ENCODE measurements around the gene CD164. TPM values are rescaled to one million over a fixed set of nuclear protein-coding genes. Genes with fewer than 3 reads are reported as not detected.

CD164 gene
- total RNA-seq, 2 donors from 2014 or later: 178 to 205 TPM

- H3K27me3 Mint-ChIP-seq: no peaks in the 10 kb centered on the region
These were observed 18.5 kb downstream of the CD164 start for GRCh38 chr6:109363753-109364152.

GRCh38 chr6:109362102-109362884 lies 20.0 kb downstream of the CD164 start:
- no peak overlapping the region for H3K27ac Mint-ChIP-seq
- no peak for ATAC-seq (replicated peaks)

More at GRCh38 chr6:109363753-109364152, 18.5 kb downstream of the CD164 start:
- ATAC-seq (replicated peaks): no peak
- Mint-ChIP-seq H3K36me3 (ENCODE audit: low read depth) (peaks cover 99% of the 10 kb centered on the region), H3K4me1 (peaks cover 13% of the 10 kb centered on the region), H3K27ac (no peak overlapping the region), H3K9me3 (no peaks in the 10 kb centered on the region), H3K4me3 (no peak overlapping the region)

GRCh38 chr6:109360791-109361190 lies 21.5 kb downstream of the CD164 start:
- Mint-ChIP-seq H3K4me3 (no peak overlapping the region), H3K9me3 (no peaks in the 10 kb centered on the region), H3K4me1 (peaks cover 13% of the 10 kb centered on the region), H3K27ac (no peak overlapping the region), H3K36me3 (ENCODE audit: low read depth) (peaks cover 99% of the 10 kb centered on the region), H3K27me3 (no peaks in the 10 kb centered on the region)
- ATAC-seq (replicated peaks): no peak

More at GRCh38 chr6:109362102-109362884, 20.0 kb downstream of the CD164 start:
- Mint-ChIP-seq H3K4me1 (peaks cover 13% of the 10 kb centered on the region), H3K4me3 (no peak overlapping the region), H3K27me3 (no peaks in the 10 kb centered on the region), H3K36me3 (ENCODE audit: low read depth) (peaks cover 99% of the 10 kb centered on the region), H3K9me3 (no peaks in the 10 kb centered on the region)

- H3K9me3 Mint-ChIP-seq: no peaks in the 10 kb centered on the region
- no peak for ATAC-seq (replicated peaks)
- peaks cover 99% of the 10 kb centered on the region for H3K36me3 Mint-ChIP-seq (ENCODE audit: low read depth)
- no peaks in the 10 kb centered on the region for H3K27me3 Mint-ChIP-seq
- no peak overlapping the region for H3K27ac Mint-ChIP-seq
- H3K4me3 Mint-ChIP-seq: no peak overlapping the region
- peaks cover 13% of the 10 kb centered on the region for H3K4me1 Mint-ChIP-seq
These were observed 22.0 kb downstream of the CD164 start for GRCh38 chr6:109360281-109360680.

- Mint-ChIP-seq H3K4me1 (peaks cover 5% of the 10 kb centered on the region), H3K27me3 (no peaks in the 10 kb centered on the region), H3K27ac (no peak overlapping the region), H3K4me3 (no peak overlapping the region), H3K36me3 (ENCODE audit: low read depth) (peaks cover 95% of the 10 kb centered on the region), H3K9me3 (no peaks in the 10 kb centered on the region)
- no peak for ATAC-seq (replicated peaks)
These were observed 23.0 kb downstream of the CD164 start for GRCh38 chr6:109359248-109359647.

GRCh38 chr6:109358204-109358603 lies 24.1 kb downstream of the CD164 start:
- H3K27ac Mint-ChIP-seq: no peak overlapping the region
- no peaks in the 10 kb centered on the region for H3K27me3 Mint-ChIP-seq
- H3K4me3 Mint-ChIP-seq: no peak overlapping the region

GRCh38 chr6:109356237-109356636 lies 26.0 kb downstream of the CD164 start:
- peaks cover 92% of the 10 kb centered on the region for H3K36me3 Mint-ChIP-seq (ENCODE audit: low read depth)
- no peak overlapping the region for H3K27ac Mint-ChIP-seq
- H3K27me3 Mint-ChIP-seq: no peaks in the 10 kb centered on the region
- peaks cover 15% of the 10 kb centered on the region for H3K4me1 Mint-ChIP-seq
- no peak for ATAC-seq (replicated peaks)
- H3K9me3 Mint-ChIP-seq: no peaks in the 10 kb centered on the region
- no peak overlapping the region for H3K4me3 Mint-ChIP-seq

More at GRCh38 chr6:109358204-109358603, 24.1 kb downstream of the CD164 start:
- H3K4me1 Mint-ChIP-seq: peaks cover 5% of the 10 kb centered on the region
- no peaks in the 10 kb centered on the region for H3K9me3 Mint-ChIP-seq
- peaks cover 95% of the 10 kb centered on the region for H3K36me3 Mint-ChIP-seq (ENCODE audit: low read depth)
- ATAC-seq (replicated peaks): no peak

GRCh38 chr6:109351231-109352130 lies 30.8 kb downstream of the CD164 start:
- ATAC-seq (replicated peaks): no peak
- peak overlapping the region; percentile 29 for H3K27ac Mint-ChIP-seq
- peaks cover 12% of the 10 kb centered on the region for H3K4me1 Mint-ChIP-seq
- H3K4me3 Mint-ChIP-seq: no peak overlapping the region
- no peaks in the 10 kb centered on the region for H3K27me3 Mint-ChIP-seq
- H3K9me3 Mint-ChIP-seq: no peaks in the 10 kb centered on the region
- peaks cover 48% of the 10 kb centered on the region for H3K36me3 Mint-ChIP-seq (ENCODE audit: low read depth)

- Mint-ChIP-seq H3K27ac (peak overlapping the region; percentile 43), H3K4me1 (peaks cover 12% of the 10 kb centered on the region), H3K4me3 (no peak overlapping the region), H3K27me3 (no peaks in the 10 kb centered on the region), H3K36me3 (ENCODE audit: low read depth) (peaks cover 32% of the 10 kb centered on the region), H3K9me3 (no peaks in the 10 kb centered on the region)
- ATAC-seq (replicated peaks): no peak
These were observed 32.8 kb downstream of the CD164 start for GRCh38 chr6:109349419-109349987.

- no peak overlapping the region for H3K4me3 Mint-ChIP-seq
- no peak overlapping the region for H3K27ac Mint-ChIP-seq
- peaks cover 12% of the 10 kb centered on the region for H3K4me1 Mint-ChIP-seq
- ATAC-seq (replicated peaks): no peak
- peaks cover 19% of the 10 kb centered on the region for H3K36me3 Mint-ChIP-seq (ENCODE audit: low read depth)
- no peaks in the 10 kb centered on the region for H3K27me3 Mint-ChIP-seq
- H3K9me3 Mint-ChIP-seq: no peaks in the 10 kb centered on the region
These were observed 34.0 kb downstream of the CD164 start for GRCh38 chr6:109348226-109348625.

- Mint-ChIP-seq H3K27me3 (no peaks in the 10 kb centered on the region), H3K9me3 (no peaks in the 10 kb centered on the region), H3K4me1 (peaks cover 12% of the 10 kb centered on the region), H3K4me3 (no peak overlapping the region), H3K27ac (no peak overlapping the region), H3K36me3 (ENCODE audit: low read depth) (peaks cover 15% of the 10 kb centered on the region)
- ATAC-seq (replicated peaks): no peak
These were observed 34.5 kb downstream of the CD164 start for GRCh38 chr6:109347779-109348178.

- H3K4me1 Mint-ChIP-seq: peaks cover under 1% of the 10 kb centered on the region
These were observed 36.3 kb downstream of the CD164 start for GRCh38 chr6:109345986-109346385.

GRCh38 chr6:109344226-109344625 lies 38.0 kb downstream of the CD164 start:
- Mint-ChIP-seq H3K27ac (peak overlapping the region; percentile 32), H3K27me3 (no peaks in the 10 kb centered on the region), H3K9me3 (no peaks in the 10 kb centered on the region), H3K4me1 (no peaks in the 10 kb centered on the region), H3K4me3 (no peak overlapping the region), H3K36me3 (ENCODE audit: low read depth) (no peaks in the 10 kb centered on the region)
- ATAC-seq (replicated peaks): no peak

More at GRCh38 chr6:109345986-109346385, 36.3 kb downstream of the CD164 start:
- Mint-ChIP-seq H3K9me3 (no peaks in the 10 kb centered on the region), H3K27me3 (no peaks in the 10 kb centered on the region), H3K36me3 (ENCODE audit: low read depth) (peaks cover under 1% of the 10 kb centered on the region), H3K27ac (no peak overlapping the region), H3K4me3 (no peak overlapping the region)
- no peak for ATAC-seq (replicated peaks)

GRCh38 chr6:109343518-109343917 lies 38.7 kb downstream of the CD164 start:
- Mint-ChIP-seq H3K4me3 (no peak overlapping the region), H3K4me1 (no peaks in the 10 kb centered on the region), H3K27ac (no peak overlapping the region), H3K9me3 (no peaks in the 10 kb centered on the region), H3K27me3 (no peaks in the 10 kb centered on the region), H3K36me3 (ENCODE audit: low read depth) (no peaks in the 10 kb centered on the region)
- ATAC-seq (replicated peaks): no peak
